GM19238 (cell line): ENCODE measurements around the gene ANAPC1.
"Not testable (repeated sequence)": the region's sequence is repeated elsewhere in the genome, so short reads cannot be mapped to it uniquely, and the experiment has no call there.

Experiments used
- DNase-seq: peaks from one replicate; pipeline ENCODE4 v3.0.0; 2011; ENCODE audit warnings: low spot score; ENCODE audit not compliant: insufficient read length

ANAPC1 gene

GRCh38 chr2:111812970-111813622, 70.9 kb downstream of the ANAPC1 start:
- not testable (repeated sequence) for DNase-seq

GRCh38 chr2:111790633-111791032, 93.4 kb downstream of the ANAPC1 start:
- not testable (repeated sequence) for DNase-seq

GRCh38 chr2:111784081-111784480, 99.9 kb downstream of the ANAPC1 start:
- not testable (repeated sequence) for DNase-seq

- not testable (repeated sequence) for DNase-seq
These were observed 101.8 kb downstream of the ANAPC1 start for GRCh38 chr2:111782195-111782594.

- not testable (repeated sequence) for DNase-seq
These were observed 102.4 kb downstream of the ANAPC1 start for GRCh38 chr2:111781443-111782094.

- DNase-seq = not testable (repeated sequence)
These were observed 106.8 kb downstream of the ANAPC1 start for GRCh38 chr2:111777155-111777554.

GRCh38 chr2:111776296-111776695, 107.7 kb downstream of the ANAPC1 start:
- not testable (repeated sequence) for DNase-seq

- not testable (repeated sequence) for DNase-seq
These were observed 111.8 kb downstream of the ANAPC1 start for GRCh38 chr2:111772180-111772579.

- not testable (repeated sequence) for DNase-seq
These were observed 112.9 kb downstream of the ANAPC1 start for GRCh38 chr2:111770916-111771658.

- DNase-seq = not testable (repeated sequence)
These were observed 115.5 kb downstream of the ANAPC1 start for GRCh38 chr2:111768266-111769190.

GRCh38 chr2:111767087-111767486, 116.9 kb downstream of the ANAPC1 start:
- not testable (repeated sequence) for DNase-seq

- DNase-seq = not testable (repeated sequence)
These were observed 117.7 kb downstream of the ANAPC1 start for GRCh38 chr2:111766295-111766694.

GRCh38 chr2:111764151-111764550, 119.8 kb downstream of the ANAPC1 start:
- DNase-seq = not testable (repeated sequence)

- not testable (repeated sequence) for DNase-seq
These were observed 123.2 kb downstream of the ANAPC1 start for GRCh38 chr2:111760697-111761284.

GRCh38 chr2:111752533-111752932, 131.5 kb downstream of the ANAPC1 start:
- DNase-seq = not testable (repeated sequence)

- not testable (repeated sequence) for DNase-seq
These were observed 133.4 kb downstream of the ANAPC1 start for GRCh38 chr2:111750641-111751040.

GRCh38 chr2:111748429-111748828, 135.6 kb downstream of the ANAPC1 start:
- not testable (repeated sequence) for DNase-seq

- DNase-seq = not testable (repeated sequence)
These were observed 136.4 kb downstream of the ANAPC1 start for GRCh38 chr2:111747410-111748115.

- not testable (repeated sequence) for DNase-seq
These were observed 139.2 kb downstream of the ANAPC1 start for GRCh38 chr2:111744751-111745150.

- not testable (repeated sequence) for DNase-seq
These were observed 142.5 kb downstream of the ANAPC1 start for GRCh38 chr2:111741517-111741916.
